NCI-H2196 (cell line): ENCODE results near the gene RNF227.
"Not testable (repeated sequence)": the region's sequence is repeated elsewhere in the genome, so short reads cannot be mapped to it uniquely, and the experiment has no call there.

ENCODE experiments used
- DNase-seq: peaks from one replicate; lab custom pipeline; 2025; ENCODE audit not compliant: unreplicated experiment; lab: John Stamatoyannopoulos, UW

Gene RNF227

DNA sequence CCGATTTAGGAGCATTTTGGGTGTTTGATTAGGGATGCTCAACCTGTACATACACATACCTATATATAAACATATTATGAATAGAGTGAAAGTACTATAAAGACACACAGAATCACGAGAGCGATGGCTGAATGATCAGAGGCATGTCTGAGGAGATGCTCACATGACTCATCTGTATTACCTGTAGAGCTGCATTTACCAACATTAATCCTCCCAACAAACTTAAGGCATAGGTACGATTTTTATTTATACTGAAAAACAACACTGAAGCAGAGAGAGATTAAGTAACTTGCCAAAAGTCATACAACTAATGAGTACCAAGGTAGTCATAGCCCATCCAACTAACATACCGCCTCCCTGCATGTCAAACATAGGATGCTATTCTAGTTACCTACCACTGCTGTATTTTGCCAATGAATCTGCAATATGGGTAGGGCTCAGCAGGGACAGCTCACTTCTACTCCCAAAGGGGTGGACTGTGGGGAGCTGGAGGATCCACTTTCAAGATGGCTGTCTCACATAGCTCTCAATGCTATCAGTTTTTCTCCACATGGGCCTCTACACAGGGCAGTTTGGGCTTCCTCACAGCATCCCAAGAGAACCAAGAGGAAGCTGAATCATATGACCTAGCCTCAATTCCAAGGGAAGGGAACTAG is 51.0 kb downstream of the RNF227 start:
- DNase-seq: no peak

DNA sequence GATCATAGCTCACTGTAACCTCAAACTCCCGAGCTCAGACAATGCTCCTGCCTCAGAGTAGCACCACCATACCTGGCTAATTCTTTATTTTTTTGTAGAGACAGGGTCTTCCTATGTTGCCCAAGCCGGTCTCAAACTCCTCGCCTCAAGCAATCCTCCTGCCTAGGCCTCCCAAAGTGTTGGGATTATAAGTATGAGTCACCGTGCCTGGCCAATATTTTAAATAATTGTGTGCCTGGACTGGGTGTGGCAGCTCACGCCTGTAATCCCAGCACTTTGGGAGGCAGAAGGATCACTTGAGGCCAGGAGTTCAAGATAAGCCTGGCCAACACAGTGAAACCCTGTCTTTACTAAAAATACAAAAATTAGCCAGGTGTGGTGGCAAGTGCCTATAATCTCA is 51.7 kb downstream of the RNF227 start:
- not testable (repeated sequence) for DNase-seq
